ENCODE measurements around the gene COL7A1.

DNA sequence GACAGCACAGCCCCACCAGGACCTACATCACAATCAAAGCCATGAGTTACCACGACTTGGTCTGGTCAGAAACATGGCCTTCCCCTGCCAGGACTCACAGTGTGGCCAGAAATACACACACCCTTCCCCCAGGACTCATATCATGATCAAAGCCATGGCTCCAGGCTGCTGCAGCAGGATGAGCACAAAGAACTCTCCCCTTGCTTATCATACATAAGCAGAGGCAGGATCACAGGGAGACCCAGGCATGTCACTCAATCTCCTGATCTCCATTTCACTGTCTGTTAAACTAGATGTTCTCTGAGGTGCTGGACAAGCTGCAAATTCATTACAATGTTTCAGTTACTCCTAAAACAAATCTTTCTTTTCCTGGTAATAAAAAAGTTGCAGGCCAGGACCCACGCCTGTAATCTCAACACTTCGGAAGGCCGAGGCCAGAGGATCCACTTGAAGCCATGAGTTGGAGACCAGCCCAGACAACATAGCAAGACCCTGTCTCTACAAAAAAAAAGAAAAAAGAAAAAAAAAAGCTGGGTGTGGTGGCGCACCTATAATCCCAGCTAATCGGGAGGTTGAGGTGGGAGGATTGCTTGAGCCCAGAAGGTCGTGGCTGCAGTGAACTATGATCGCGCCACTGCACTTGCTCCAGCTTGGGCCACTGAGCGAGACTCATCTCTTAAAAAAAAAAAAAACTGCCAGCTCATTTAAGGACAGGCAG lies 39.7 kb downstream of the COL7A1 start:
- no peak for TF ChIP-seq EZH2phosphoT487 (IDR thresholded peaks at IDR 0.05; ENCODE audit: unreplicated experiment)
- TF ChIP-seq, protein P1, sequence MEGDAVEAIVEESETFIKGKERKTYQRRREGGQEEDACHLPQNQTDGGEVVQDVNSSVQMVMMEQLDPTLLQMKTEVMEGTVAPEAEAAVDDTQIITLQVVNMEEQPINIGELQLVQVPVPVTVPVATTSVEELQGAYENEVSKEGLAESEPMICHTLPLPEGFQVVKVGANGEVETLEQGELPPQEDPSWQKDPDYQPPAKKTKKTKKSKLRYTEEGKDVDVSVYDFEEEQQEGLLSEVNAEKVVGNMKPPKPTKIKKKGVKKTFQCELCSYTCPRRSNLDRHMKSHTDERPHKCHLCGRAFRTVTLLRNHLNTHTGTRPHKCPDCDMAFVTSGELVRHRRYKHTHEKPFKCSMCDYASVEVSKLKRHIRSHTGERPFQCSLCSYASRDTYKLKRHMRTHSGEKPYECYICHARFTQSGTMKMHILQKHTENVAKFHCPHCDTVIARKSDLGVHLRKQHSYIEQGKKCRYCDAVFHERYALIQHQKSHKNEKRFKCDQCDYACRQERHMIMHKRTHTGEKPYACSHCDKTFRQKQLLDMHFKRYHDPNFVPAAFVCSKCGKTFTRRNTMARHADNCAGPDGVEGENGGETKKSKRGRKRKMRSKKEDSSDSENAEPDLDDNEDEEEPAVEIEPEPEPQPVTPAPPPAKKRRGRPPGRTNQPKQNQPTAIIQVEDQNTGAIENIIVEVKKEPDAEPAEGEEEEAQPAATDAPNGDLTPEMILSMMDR (conservative IDR thresholded peaks at IDR 0.05; ENCODE audit: low read depth in 2 of 2) = no peak
- no peak for TF ChIP-seq POLR2AphosphoS5 (IDR thresholded peaks at IDR 0.05; ENCODE audit: low read depth)
